A673 (cell line): Measurements from ENCODE around the gene RELT.

Experiments used
- CTCF ChIP-seq: fragments of 300-800, 200-600 bp; sonication (generic); conservative IDR thresholded peaks from 2 replicates; pipeline ENCODE4 v1.5.1; 2017; ENCODE audit warnings: low read depth, mild to moderate bottlenecking, antibody characterized with exemption, low read length, moderate library complexity, mixed read lengths
- EZH2 ChIP-seq: fragments of 200-600 bp; sonication (generic); IDR thresholded peaks from 2 replicates; pipeline ENCODE4 v1.6.1; 2017; ENCODE audit warnings: borderline replicate concordance, low read depth, mild to moderate bottlenecking, mixed read lengths, antibody characterized with exemption, low read length; ENCODE audit not compliant: poor library complexity, severe bottlenecking

GRCh38 chr11:73428699-73429098 lies 52.5 kb downstream of the RELT start:
- TF ChIP-seq CTCF (no peak), EZH2 (no peak)
